Measurements from ENCODE around the gene ZNF428.

- TF ChIP-seq CTCF (IDR thresholded peaks at IDR 0.05) (no peak), POLR2A (IDR thresholded peaks at IDR 0.05) (no peak)
Measured at GRCh38 chr19:43575955-43576878, 43.2 kb downstream of the ZNF428 start.

All from thyroid gland (tissue), 4 donors.